Stimulated activated naive CD8-positive, alpha-beta T cell treated with anti-CD3 and anti-CD28 coated beads, Interleukin-15, Interleukin-2, amounts not matched to agents 100 U/mL and 50 U/mL, for 24 hours (primary cell): ENCODE measurements around the gene CSNK1D.
"Not testable (repeated sequence)": the region's sequence is repeated elsewhere in the genome, so short reads cannot be mapped to it uniquely, and the experiment has no call there.

Experiments
- ATAC-seq: fragments of 150-1000 bp; cut with Tn5 transposase; one replicate; pipeline ENCODE4 v1.10.0; 2021
- DNase-seq: peaks from one replicate; pipeline ENCODE4 v3.0.0; 2021

Gene CSNK1D

DNA sequence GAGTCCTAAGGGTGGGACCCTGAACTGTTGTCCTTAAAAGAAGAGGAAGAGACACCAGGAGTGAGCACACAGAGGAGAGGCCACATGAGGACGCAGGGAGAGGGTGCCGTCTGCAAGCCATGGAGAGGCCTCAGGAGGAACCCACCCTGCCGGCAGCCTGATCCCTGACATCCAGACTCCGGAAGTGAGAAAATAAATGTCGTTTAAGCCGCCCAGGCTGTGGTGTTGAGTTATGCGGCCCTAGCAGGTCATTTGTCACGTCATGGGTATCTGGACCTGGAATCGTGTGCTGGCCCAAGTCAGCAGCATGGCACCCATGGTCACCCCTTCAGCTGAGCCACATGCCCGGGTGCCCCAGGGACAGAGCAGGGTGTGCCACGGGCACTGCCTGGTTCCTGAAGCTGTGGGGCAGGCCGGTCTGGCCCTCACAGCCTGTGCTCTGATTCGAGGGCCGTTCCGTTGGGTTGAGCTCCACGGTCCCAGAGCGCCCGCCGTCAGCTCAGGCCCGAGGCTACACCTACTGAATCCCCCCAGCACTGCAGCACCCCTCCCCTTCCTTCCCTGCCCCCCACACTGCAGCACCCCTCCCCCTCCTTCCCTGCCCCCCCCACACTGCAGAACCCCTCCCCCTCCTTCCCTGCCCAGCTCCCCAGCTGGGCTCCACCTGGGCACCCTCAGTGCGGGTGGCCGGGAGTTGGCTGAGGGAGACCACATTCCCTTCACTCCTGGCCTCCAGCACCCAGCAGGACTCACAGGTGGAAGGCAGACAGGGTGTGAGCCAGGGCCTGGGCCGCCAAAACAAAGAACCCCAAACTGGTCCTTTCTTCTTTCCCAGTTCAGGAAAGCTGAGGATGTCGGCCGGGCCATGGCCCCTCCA is 58.2 kb downstream of the CSNK1D start:
- ATAC-seq = no peak
- no peak for DNase-seq

GRCh38 chr17:82214012-82214628 is 59.4 kb downstream of the CSNK1D start:
- DNase-seq = no peak
- no peak for ATAC-seq

DNA sequence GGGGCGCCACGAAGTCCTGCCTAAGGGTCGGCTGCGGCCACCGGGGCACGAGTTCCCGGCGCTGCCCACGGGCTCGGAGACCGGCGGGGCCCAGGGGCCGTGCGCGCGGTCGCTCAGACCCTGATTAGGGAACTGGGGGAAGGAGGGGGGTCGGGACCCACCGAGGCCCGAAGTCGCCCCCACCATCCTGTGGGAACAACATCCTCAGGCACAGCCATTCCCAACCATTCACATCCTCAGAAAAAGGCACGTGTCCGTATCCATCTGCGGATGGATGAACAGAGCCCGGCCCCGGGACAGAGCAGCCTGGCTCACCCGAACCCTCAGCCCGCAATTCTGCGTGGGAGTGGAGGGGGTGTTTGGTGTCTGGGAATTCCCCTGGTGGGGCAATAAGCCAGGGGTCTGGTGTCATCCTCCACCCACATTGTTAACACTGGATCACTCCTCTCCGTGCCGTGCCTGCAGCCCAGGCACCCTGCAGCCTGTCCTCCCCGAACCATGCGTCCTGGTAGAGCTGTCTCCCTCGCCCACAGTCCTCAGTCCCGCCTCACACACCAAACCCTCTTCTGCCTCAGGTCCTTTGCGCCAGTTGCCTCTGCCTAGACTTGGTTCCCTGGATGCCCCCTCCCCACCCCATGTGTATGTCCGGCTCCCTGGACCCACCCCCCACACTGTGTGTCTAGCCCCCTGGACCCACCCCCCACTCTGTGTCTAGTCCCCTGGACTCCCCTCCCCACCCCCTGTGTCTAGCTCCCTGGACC is 60.1 kb downstream of the CSNK1D start:
- DNase-seq (peak; percentile 72), ATAC-seq (peak; percentile 40)

GRCh38 chr17:82212331-82213250 is 60.9 kb downstream of the CSNK1D start, which contains the start of gene CCDC57:
TSS of gene CCDC57 (minus strand) at chr17:82212842. CDS start at chr17:82201944, 10,898 bp downstream.
- ATAC-seq = peak; percentile 72
- peak; percentile 86 for DNase-seq

DNA sequence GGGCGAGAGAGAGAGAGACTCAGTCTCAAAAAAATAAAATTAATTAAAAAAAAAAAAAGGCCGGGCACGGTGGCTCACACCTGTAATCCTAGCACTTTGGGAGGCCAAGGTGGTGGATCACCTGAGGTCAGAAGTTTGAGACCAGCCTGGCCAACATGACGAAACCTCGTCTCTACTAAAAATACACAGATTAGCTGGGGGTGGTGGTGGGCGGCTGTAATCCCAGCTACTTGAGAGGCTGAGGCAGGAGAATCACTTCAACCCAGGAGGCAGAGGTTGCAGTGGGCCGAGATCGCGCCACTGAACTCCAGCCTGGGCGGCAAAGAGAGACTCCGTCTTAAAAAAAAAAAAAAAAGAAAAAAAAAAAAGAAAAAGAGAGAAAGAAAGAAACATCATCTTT is 62.8 kb downstream of the CSNK1D start:
- not testable (repeated sequence) for DNase-seq, ATAC-seq

DNA sequence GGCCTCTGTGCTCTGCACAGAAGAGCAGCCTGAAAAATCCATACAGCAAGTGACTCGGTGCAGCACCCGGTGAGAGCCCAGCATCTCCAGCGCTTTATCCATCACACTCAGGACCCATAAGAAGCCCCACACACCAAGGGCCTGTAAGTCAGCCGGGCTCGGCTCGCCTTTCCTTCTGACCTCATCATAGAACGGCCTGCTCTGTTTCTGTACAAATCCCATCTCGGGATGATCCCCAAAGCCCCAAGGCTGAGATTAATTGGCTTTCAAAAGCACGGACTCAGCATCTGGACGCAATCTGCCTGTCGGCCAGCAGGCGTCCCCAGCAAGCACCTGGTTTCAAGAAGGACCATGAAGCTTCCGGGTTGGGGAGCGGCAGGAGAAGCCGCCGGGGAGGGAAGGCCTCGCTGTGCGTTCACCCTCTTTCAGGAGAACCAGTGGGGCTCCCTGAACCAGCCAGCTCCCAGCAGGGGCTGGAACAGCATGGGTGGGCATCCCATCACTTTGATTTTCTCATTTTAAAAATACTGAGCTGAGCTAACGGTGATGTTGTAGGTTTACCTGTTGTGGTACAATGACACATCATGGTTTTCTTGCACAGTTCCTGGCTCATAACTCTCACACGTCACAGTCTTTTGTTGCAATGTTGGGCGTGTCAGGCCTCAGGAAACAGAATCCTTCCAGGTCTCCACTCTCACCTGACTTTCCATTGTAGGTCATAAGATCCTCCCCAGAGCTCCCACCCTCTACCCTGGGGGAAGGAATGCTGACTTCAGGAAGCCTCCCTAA is 67.6 kb downstream of the CSNK1D start:
- DNase-seq (peak; percentile 82), ATAC-seq (peak; percentile 64)

DNA sequence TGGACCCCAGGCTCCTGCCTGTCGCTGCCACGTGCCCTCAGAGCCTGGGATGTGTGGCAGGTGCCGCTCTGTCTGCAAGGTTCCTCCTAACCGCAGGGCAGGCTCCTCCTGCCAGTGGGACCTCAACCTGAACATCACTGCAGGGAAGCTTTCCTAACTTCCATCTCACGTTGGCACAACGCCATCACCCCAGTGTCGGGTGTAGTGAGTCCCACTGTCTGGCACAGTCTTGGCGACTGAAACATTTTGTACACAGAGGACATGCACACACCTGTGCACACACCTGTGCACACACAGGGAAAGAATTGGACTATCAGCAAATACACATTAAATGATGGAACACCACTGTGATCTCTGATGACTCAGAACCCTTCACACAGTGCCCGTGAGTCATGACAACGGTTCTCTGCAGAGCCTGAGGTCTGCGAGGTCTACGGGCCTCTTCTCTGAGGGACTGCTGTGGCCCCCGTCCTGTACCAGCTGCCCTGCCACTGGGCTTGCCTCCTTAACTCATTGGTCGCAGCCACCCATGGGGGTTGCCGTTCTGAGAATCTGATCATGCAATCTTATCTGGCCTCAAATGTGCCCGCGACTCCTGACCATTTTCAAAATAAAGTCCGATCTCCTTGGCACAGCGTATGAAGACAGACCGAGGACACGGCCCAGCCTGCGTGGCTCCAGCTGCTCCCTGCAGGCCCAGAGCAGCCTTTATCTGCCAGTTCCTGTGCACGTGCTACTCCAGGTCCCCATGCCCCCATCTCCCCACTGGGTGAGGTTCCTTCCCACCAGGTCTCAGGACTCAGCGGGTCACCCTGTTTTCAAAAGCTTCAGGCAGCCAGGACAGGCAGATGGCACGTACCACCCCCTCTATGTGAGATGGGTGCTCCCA is 68.4 kb downstream of the CSNK1D start:
- peak; percentile 79 for ATAC-seq
- peak; percentile 65 for DNase-seq

- ATAC-seq (no peak), DNase-seq (no peak)
These were observed 69.6 kb downstream of the CSNK1D start for GRCh38 chr17:82203920-82204319.

DNA sequence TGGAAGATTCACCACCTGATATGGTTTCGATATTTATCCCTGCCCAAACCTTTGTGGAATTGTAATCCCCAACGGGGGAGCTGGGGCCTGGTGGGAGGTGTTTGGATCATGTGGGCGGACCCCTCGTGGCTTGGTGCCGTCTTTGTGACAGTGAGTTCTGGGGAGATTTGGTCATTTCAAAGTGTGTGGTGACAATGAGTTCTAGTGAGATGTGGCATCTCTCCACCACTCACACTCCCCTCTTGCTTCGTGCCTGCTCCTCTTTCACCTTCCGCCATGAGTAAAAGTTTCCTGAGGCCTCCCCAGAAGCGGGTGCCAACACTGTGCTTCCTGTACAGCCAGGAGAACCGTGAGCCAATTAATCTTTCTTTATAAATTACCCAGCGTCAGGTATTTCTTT is 70.5 kb downstream of the CSNK1D start:
- DNase-seq (peak; percentile 50), ATAC-seq (peak; percentile 36)

DNA sequence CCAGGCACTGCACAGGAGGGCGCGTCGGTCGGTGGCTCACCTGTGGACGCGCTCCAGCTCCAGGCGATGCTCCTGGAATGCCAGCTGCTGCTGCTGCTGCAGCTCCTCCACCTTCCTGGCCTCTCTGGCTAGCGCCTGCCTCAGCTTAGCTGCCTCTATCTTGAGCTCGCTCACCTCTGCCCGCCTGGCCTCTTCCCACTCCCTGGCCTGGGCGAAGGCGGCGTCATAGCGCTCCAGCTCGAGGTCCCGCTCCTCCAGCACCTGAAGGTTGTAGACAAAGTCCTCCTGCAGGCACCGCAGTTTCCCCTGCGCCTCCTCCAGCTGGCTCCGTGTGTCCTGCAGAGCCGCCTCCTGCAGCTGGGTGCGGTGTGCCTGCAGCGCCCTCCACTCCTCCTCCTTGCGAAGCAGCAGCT is 72.0 kb downstream of the CSNK1D start:
- ATAC-seq = no peak
- peak; percentile 22 for DNase-seq

DNA sequence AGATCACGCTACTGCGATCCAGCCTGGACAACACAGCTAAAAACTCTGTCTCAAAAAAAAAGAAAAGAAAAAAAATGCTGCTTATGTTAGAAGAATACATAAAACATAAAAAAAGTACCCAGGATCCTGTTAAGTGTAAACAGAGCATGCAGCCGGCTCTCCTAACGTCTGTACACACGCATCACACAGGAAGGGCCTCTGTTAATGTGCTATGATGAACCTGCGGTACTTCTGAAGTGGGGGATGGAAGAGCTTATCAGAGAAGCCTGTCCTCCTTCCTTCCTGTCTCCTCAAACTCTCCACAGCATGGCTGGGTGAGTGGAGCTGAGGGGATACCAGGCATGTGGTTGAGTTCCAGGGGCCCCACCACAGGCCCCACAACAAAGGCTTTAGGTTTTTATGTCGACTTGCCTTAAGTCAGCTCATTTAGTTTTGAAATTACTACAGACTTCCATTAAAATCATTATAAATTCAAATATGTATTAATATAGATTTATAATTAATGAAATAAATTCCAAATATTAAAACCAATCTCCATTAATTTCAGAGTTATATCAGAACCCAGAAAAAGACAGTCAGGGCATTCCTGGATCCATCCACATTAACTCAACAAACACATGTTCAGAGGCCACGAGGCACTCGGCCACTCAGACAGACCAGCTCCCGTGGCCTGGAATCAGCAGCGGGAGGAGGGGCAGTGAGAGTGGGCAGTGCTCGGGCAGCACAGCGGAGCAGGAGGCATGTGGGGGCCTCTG is 72.6 kb downstream of the CSNK1D start:
- ATAC-seq = peak; percentile 86

GRCh38 chr17:82200135-82200534 is 73.4 kb downstream of the CSNK1D start:
- ATAC-seq = no peak
- no peak for DNase-seq

More for the DNA sequence above, 72.6 kb downstream of the CSNK1D start:
- peak; percentile 74 for DNase-seq

GRCh38 chr17:82199496-82199895 is 74.0 kb downstream of the CSNK1D start:
- DNase-seq = no peak
- ATAC-seq = no peak

DNA sequence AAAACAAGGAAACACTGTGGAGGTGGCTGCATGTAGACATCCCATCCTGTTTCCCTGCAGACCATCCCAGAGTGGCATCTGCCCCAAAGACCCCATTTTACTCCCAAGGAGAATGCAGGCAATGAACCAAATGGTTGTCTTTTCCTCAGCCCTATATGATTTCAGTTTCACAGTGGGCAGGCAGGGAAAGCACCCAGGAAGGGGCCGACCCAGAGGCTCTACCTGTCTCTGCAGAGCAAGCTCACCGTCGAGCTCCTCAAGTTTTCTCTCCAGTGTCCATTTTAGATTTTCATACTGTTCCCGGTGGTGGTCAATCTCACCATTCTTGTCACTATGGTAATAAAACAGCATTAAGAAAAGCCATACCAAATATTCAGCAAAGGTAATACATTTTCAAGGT is 75.4 kb downstream of the CSNK1D start:
- no peak for ATAC-seq

DNA sequence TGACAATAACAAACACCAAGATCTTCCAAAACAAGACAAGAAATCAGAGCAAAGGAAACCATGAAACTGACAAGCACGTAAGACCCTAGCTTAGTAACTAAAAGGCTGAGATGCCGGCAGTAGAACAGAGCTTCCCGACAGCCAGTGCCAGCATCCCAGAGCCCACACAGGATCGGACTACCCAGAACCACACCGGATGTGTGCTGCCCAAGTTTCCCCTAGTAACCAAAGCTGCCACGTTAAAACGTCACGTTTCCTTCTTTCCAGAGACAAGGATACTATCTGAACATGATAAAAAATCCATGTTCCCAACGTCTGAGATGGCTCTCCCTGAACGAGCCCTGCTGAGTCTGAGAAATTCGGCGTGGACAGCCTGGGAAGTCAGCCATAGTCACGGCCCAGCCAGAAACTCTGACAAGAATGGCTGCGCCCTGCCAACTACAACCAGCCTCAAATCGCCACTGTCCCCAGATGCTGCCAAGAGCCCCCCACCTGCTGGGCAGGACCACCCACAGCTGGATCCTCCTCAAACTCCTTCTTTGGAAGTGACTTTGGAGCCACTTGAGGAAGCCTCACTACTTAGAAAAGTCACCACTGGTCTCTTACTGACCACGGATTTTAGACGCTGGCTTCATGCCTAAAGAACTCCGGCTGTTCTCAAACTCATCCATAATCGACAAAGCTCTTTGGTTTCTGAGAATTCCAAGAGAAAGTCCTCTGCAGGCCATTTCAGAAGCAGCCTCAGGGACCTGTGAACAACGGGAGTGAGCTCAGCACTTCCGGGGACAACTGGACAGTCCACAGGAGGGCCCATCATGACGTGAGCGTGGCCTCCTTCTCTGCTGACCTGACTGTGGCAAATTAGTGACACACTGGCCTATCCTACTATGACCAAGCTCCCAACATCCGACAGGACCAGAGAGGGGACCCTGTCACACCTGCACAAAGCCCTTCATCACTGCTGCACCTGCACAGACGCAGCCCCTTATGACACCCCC is 77.5 kb downstream of the CSNK1D start:
- ATAC-seq = no peak
- DNase-seq = no peak

More for the DNA sequence above, 75.4 kb downstream of the CSNK1D start:
- no peak for DNase-seq

GRCh38 chr17:82194765-82195164 is 78.7 kb downstream of the CSNK1D start:
- ATAC-seq (no peak), DNase-seq (no peak)

DNA sequence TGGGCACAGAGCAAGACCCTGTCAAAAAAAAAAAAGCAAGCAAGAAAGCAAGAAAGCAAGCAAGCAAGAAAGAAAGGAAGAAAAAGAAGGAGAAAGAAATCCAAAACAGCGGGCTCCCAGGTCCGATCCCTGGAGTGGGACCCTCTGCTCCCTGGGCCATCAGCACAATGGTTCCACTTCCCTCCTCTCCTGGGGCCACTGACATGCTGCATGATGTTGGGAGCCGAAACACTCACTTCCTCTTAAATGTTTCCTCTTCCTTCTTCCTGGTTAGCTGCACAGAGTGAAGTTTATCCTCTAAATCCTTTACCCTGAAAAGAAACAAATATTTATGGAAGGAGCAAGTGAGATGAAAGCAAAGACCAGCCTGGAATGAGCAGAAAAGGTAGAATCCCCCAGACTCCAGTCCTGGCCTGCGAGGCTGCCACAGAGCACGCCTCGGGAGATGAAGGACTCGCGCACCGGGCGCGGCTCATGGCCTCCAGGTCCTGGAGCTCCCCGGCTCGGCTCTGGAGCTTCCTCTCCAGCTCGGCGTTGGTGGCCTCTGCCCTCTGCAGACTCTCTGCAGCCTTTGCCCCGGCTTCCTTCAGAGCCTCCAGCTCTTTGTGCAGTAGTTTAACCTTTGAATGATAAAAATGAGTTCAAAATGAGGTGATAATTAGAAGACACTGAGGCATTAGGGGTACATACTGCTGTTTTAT is 79.8 kb downstream of the CSNK1D start:
- DNase-seq = no peak

More for the DNA sequence above, 79.8 kb downstream of the CSNK1D start:
- ATAC-seq = no peak
